ENCODE data around the gene CYP39A1.

GRCh38 chr6:46584586-46584985, 68.0 kb downstream of the CYP39A1 start:
- TF ChIP-seq, protein P1, sequence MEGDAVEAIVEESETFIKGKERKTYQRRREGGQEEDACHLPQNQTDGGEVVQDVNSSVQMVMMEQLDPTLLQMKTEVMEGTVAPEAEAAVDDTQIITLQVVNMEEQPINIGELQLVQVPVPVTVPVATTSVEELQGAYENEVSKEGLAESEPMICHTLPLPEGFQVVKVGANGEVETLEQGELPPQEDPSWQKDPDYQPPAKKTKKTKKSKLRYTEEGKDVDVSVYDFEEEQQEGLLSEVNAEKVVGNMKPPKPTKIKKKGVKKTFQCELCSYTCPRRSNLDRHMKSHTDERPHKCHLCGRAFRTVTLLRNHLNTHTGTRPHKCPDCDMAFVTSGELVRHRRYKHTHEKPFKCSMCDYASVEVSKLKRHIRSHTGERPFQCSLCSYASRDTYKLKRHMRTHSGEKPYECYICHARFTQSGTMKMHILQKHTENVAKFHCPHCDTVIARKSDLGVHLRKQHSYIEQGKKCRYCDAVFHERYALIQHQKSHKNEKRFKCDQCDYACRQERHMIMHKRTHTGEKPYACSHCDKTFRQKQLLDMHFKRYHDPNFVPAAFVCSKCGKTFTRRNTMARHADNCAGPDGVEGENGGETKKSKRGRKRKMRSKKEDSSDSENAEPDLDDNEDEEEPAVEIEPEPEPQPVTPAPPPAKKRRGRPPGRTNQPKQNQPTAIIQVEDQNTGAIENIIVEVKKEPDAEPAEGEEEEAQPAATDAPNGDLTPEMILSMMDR (conservative IDR thresholded peaks at IDR 0.05 in 1 of 2, IDR thresholded peaks at IDR 0.05 in 1 of 2; ENCODE audit: low read depth in 1 of 2, low read length in 2 of 2) = no peak
- no peak for TF ChIP-seq EZH2 (IDR thresholded peaks at IDR 0.05; ENCODE audit: low read length, missing control alignments)

All from fibroblast of lung (primary cell).